Fibroblast of pulmonary artery (primary cell): Measurements from ENCODE around the gene CD276.

ENCODE experiments used
- DNase-seq: peaks from one replicate; pipeline ENCODE4 v3.0.0-alpha.2; 2010; ENCODE audit warnings: low read depth
- H3K4me3 ChIP-seq: replicated peaks from 2 replicates; pipeline ENCODE4 v1.5.1; 2011; ENCODE audit warnings: low read depth, mild to moderate bottlenecking, control low read depth, low read length, moderate library complexity
- TF ChIP-seq, protein P1 (sequence below): IDR thresholded peaks from 2 replicates; pipeline ENCODE4 v1.5.1; 2011; ENCODE audit warnings: mild to moderate bottlenecking, control low read depth, low read length, inconsistent platforms; ENCODE audit errors: missing control alignments

CD276 gene

DNA sequence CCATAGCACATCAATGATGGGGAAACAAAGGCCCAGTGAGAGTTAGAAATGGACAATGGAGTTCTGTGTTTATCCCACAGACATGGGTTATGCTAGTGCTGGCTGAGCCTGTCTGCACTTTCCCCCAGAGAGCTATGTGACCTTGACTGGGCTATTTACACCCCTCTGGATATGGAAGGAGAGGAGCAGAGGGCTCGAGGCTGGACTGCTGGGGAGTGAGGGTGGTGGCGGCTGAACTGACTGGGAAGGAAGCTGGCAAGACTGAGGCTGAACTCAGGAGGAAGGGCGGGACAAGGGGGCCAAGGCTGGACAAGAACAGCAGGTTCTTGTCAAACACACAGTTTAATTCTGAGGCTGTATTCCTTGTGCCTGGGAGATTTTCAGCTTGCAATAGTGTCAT is 79.7 kb downstream of the CD276 start:
- no peak for DNase-seq
- no peak overlapping the region for H3K4me3 ChIP-seq
- TF ChIP-seq, protein P1, sequence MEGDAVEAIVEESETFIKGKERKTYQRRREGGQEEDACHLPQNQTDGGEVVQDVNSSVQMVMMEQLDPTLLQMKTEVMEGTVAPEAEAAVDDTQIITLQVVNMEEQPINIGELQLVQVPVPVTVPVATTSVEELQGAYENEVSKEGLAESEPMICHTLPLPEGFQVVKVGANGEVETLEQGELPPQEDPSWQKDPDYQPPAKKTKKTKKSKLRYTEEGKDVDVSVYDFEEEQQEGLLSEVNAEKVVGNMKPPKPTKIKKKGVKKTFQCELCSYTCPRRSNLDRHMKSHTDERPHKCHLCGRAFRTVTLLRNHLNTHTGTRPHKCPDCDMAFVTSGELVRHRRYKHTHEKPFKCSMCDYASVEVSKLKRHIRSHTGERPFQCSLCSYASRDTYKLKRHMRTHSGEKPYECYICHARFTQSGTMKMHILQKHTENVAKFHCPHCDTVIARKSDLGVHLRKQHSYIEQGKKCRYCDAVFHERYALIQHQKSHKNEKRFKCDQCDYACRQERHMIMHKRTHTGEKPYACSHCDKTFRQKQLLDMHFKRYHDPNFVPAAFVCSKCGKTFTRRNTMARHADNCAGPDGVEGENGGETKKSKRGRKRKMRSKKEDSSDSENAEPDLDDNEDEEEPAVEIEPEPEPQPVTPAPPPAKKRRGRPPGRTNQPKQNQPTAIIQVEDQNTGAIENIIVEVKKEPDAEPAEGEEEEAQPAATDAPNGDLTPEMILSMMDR, result no peak
